Keratinocyte (primary cell): ENCODE data around the gene PCGF3. TPM values are rescaled to one million over a fixed set of nuclear protein-coding genes. Genes with fewer than 3 reads are reported as not detected.

Experiments
- DNase-seq: peaks from one replicate; pipeline ENCODE4 v3.0.0-alpha.2; 2011; ENCODE audit warnings: low read depth, missing footprints, low spot score
- FAIRE-seq: peaks from 2 replicates; lab custom pipeline; 2011; peaks lifted over from hg19 to GRCh38; lab: Jason Lieb, UNC
- H2AFZ ChIP-seq: 2 replicates; pipeline ENCODE4 v1.6.0; 2012; ENCODE audit warnings: low read length, control low read depth, inconsistent platforms; ENCODE audit not compliant: control insufficient read depth
- H3K27ac ChIP-seq: 2 replicates; pipeline ENCODE4 v1.5.1; 2011; ENCODE audit warnings: low read length; ENCODE audit not compliant: control insufficient read depth, insufficient read depth
- H3K27me3 ChIP-seq: 3 replicates; pipeline ENCODE4 v1.6.0; 2011; ENCODE audit warnings: low read length; ENCODE audit not compliant: control insufficient read depth, insufficient read depth; ENCODE audit errors: extremely low read depth
- H3K36me3 ChIP-seq, 2 experiments: 2 replicates in 1 of 2; 3 replicates in 1 of 2; pipeline ENCODE4 v1.5.1; 2011; ENCODE audit warnings: low read length in 2 of 2, mild to moderate bottlenecking in 1 of 2; ENCODE audit not compliant: control insufficient read depth in 2 of 2, insufficient read depth in 2 of 2; ENCODE audit errors: extremely low read depth in 1 of 2
- H3K4me1 ChIP-seq: 3 replicates; pipeline ENCODE4 v1.5.1; 2011; ENCODE audit warnings: low read length; ENCODE audit not compliant: control insufficient read depth, insufficient read depth; ENCODE audit errors: extremely low read depth
- H3K4me2 ChIP-seq: 3 replicates; pipeline ENCODE4 v1.6.0; 2011; ENCODE audit warnings: low read depth, low read length; ENCODE audit not compliant: control insufficient read depth, insufficient read depth; ENCODE audit errors: extremely low read depth
- H3K4me3 ChIP-seq, 3 experiments: fragments of 200-600 bp in 1 of 3; sonication (generic) in 1 of 3; 2 replicates in 2 of 3; 3 replicates in 1 of 3; pipeline ENCODE4 v1.5.1; 2011 to 2016; ENCODE audit warnings: low read length in 3 of 3, mild to moderate bottlenecking in 3 of 3, control low read depth in 2 of 3, inconsistent platforms in 1 of 3, low read depth in 1 of 3, mixed read lengths in 1 of 3, mixed run types in 1 of 3, moderate library complexity in 1 of 3; ENCODE audit not compliant: control insufficient read depth in 2 of 3, insufficient read depth in 2 of 3; ENCODE audit errors: extremely low read depth in 1 of 3
- H3K79me2 ChIP-seq: 2 replicates; pipeline ENCODE4 v1.6.0; 2012; ENCODE audit warnings: low read length; ENCODE audit not compliant: control insufficient read depth, insufficient read depth
- H3K9ac ChIP-seq: 3 replicates; pipeline ENCODE4 v1.6.0; 2011; ENCODE audit warnings: low read length; ENCODE audit not compliant: control insufficient read depth, insufficient read depth; ENCODE audit errors: extremely low read depth
- H3K9me1 ChIP-seq: 3 replicates; pipeline ENCODE4 v1.6.0; 2011; ENCODE audit warnings: low read length; ENCODE audit not compliant: control insufficient read depth, insufficient read depth; ENCODE audit errors: extremely low read depth
- H3K9me3 ChIP-seq: 2 replicates; pipeline ENCODE4 v1.5.1; 2012; ENCODE audit warnings: low read depth, low read length; ENCODE audit not compliant: control insufficient read depth
- H4K20me1 ChIP-seq: 3 replicates; pipeline ENCODE4 v1.6.0; 2011; ENCODE audit warnings: low read length; ENCODE audit not compliant: control insufficient read depth, insufficient read depth; ENCODE audit errors: extremely low read depth
- CTCF ChIP-seq, 3 experiments: IDR thresholded peaks in 1 of 3; conservative IDR thresholded peaks in 1 of 3; optimal IDR thresholded peaks in 1 of 3; 2 replicates in 2 of 3; 3 replicates in 1 of 3; pipeline versions ENCODE3 to v1.5.1; 2011; ENCODE audit warnings: low read length in 3 of 3, mild to moderate bottlenecking in 3 of 3, moderate library complexity in 2 of 3, control low read depth in 1 of 3, inconsistent platforms in 1 of 3; ENCODE audit not compliant: insufficient read depth in 2 of 3; ENCODE audit errors: extremely low read depth in 1 of 3
- EZH2 ChIP-seq: IDR thresholded peaks from one replicate; pipeline ENCODE4 v1.6.1; 2012; ENCODE audit warnings: inconsistent platforms, mild to moderate bottlenecking, low read length, moderate library complexity
- dilution Hi-C: fragments of 300-500 bp; cut with MboI; formaldehyde crosslinking; loops from one replicate; pipeline ENCODE4 v1.7.0; 2020; ENCODE audit warnings: low sequenced_read_pairs; ENCODE audit not compliant: extremely low pct_ligation_motif_present
- polyA plus RNA-seq, 5 experiments: library from polyadenylated mRNA; depleted of rRNA in 3 of 5; stranded (reverse) in 3 of 5; stranded (forward) in 1 of 5; unstranded in 1 of 5; fragments of >200 nt; gene quantifications; 1 replicate in 1 of 5; 2 replicates in 3 of 5; 3 replicates in 1 of 5; pipeline versions ENCODE4 v1.2.1 to v1.2.3, GENCODE V29; 2011 to 2012; ENCODE audit warnings: missing spikeins in 2 of 5, low read depth in 1 of 5, low replicate concordance in 1 of 5

Gene PCGF3
- polyA plus RNA-seq, 1 donor (not counting 4 experiments of a cell fraction or from before 2014, with no cell fraction given): 40.1 TPM

GRCh38 chr4:702618-703048 is 3.0 kb upstream of the PCGF3 start:
- no peak overlapping the region for H3K4me3 ChIP-seq
- H3K9me3 ChIP-seq: no peaks in the 10 kb centered on the region
- H3K4me1 ChIP-seq: peaks cover 27% of the 10 kb centered on the region
- H3K79me2 ChIP-seq: peaks cover 14% of the 10 kb centered on the region
- FAIRE-seq (no peak), DNase-seq (no peak)
- no peak for TF ChIP-seq EZH2
- dilution Hi-C loops: no loop called here
- H3K4me2 ChIP-seq: no peak overlapping the region
- no peaks in the 10 kb centered on the region for H3K27me3 ChIP-seq
- H3K36me3 ChIP-seq: no peaks in the 10 kb centered on the region
- no peaks in the 10 kb centered on the region for H3K9me1 ChIP-seq
- no peak overlapping the region for H3K27ac ChIP-seq
- H3K9ac ChIP-seq: no peak overlapping the region
- H2AFZ ChIP-seq: peak overlapping the region; percentile 9
- H4K20me1 ChIP-seq: no peaks in the 10 kb centered on the region

DNA sequence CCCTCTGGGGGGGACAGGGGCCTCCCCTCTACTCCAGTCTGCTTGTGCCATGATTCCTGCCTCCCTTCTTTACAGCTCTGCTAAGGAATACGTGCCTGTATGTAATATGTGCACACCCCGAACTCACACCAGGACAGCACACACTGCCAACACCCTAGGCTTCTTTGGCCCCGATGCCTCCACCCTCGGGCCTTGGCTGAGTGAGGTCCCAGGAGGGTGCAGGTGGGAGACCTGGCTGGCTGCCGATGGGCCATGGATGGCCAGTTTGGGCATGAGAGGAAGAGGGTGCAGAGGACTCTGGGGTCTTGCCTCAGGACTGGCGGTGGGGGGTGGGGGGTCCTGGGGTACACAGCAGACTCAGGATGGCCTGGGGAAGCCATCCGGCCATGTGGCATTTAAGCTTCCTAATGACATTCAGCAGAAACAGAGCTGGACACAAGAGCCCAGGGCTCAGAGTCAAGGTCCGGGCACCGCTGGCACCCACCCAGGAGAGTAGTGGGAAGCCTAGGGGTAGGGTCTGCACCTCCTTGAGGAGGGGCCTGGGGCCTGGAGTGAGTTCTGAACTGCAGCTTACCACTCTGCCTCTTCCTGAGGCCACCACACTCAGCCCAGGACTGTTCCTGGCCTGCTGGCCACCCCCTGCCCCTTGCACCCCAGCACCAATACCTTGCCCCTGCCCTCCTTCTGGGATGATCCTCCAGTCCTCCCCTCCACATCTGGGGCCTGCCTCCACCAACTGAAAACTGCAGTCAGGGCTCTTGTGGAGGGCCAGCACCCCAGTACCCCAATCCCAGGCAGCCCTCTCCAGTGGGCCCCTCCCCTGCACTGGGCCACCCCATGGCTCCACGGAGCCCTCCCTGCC is 2.1 kb upstream of the PCGF3 start:
- FAIRE-seq: no peak
- no peak overlapping the region for H2AFZ ChIP-seq
- peaks cover 27% of the 10 kb centered on the region for H3K4me1 ChIP-seq
- DNase-seq: no peak
- no peak overlapping the region for H3K4me3 ChIP-seq
- H3K79me2 ChIP-seq: peaks cover 20% of the 10 kb centered on the region
- TF ChIP-seq CTCF (optimal IDR thresholded peaks at IDR 0.05 in 1 of 3, IDR thresholded peaks at IDR 0.05 in 1 of 3, conservative IDR thresholded peaks at IDR 0.05 in 1 of 3; ENCODE audit: extremely low read depth in 1 of 3, insufficient read depth in 2 of 3, low read length in 3 of 3) (no peak), EZH2 (no peak)
- H4K20me1 ChIP-seq: no peaks in the 10 kb centered on the region
- peaks cover 3% of the 10 kb centered on the region for H3K9me1 ChIP-seq
- H3K27ac ChIP-seq: no peak overlapping the region
- no peak overlapping the region for H3K4me2 ChIP-seq
- H3K9me3 ChIP-seq: no peaks in the 10 kb centered on the region
- H3K9ac ChIP-seq: no peak overlapping the region
- dilution Hi-C loops: no loop called here
- H3K36me3 ChIP-seq: no peaks in the 10 kb centered on the region
- no peaks in the 10 kb centered on the region for H3K27me3 ChIP-seq
